Upper lobe of right lung (tissue), 1 donor: ENCODE results near the gene NME1. TPM values are rescaled to one million over a fixed set of nuclear protein-coding genes. Genes with fewer than 3 reads are reported as not detected.
"Not testable (repeated sequence)": the region's sequence is repeated elsewhere in the genome, so short reads cannot be mapped to it uniquely, and the experiment has no call there.

ENCODE experiments used
- ATAC-seq: fragments of 200-7000 bp; cut with Tn5 transposase; one replicate; pipeline ENCODE4 v1.9.1; 2020; ENCODE audit warnings: mild to moderate bottlenecking, moderate library complexity
- DNase-seq: peaks from one replicate; pipeline ENCODE4 v3.0.0-alpha.2; 2020
- H3K27ac ChIP-seq: fragments of 200-600 bp; one replicate; pipeline ENCODE4 v1.8.0; 2022
- H3K27me3 ChIP-seq: fragments of 200-600 bp; one replicate; pipeline ENCODE4 v1.8.0; 2022; ENCODE audit warnings: mild to moderate bottlenecking
- H3K36me3 ChIP-seq: fragments of 200-600 bp; one replicate; pipeline ENCODE4 v1.8.0; 2022
- H3K4me1 ChIP-seq: fragments of 200-600 bp; one replicate; pipeline ENCODE4 v1.8.0; 2022
- H3K4me3 ChIP-seq: fragments of 200-600 bp; one replicate; pipeline ENCODE4 v1.8.0; 2022; ENCODE audit warnings: mild to moderate bottlenecking
- H3K9me3 ChIP-seq: fragments of 200-600 bp; one replicate; pipeline ENCODE4 v1.8.0; 2022
- CTCF ChIP-seq: fragments of 200-600 bp; IDR thresholded peaks from one replicate; pipeline ENCODE4 v1.8.0; 2022; ENCODE audit warnings: antibody characterized with exemption
- intact Hi-C: fragments of 100-400 bp; cut with DNase I; formaldehyde crosslinking; loops from one replicate; pipeline ENCODE4 v1.11.0; 2022
- long read RNA-seq: library from polyadenylated mRNA; unstranded; transcript quantifications from one replicate; pipeline ENCODE4 v2.0.0, GENCODE V29; 2021
- total RNA-seq: library from RNA; stranded (reverse); fragmentation: NEBNext Ultra II Directional; extraction: Animal tissue kit (Norgen Biotek cat#: 25700); gene quantifications from one replicate; pipeline ENCODE4 v1.2.1, GENCODE V29; 2021
- donor health status: DM: no; HTN: yes; CAD: no; lungs with severe emphysema.

Gene NME1
- 29.4 TPM for total RNA-seq
- long read RNA-seq, transcript NME1-203 (5 exons, 940 nt): major isoform, 12 of 16 reads
- long read RNA-seq, partial matches to known transcripts: 3 of 16 reads
- long read RNA-seq, other reads (novel, unspliced or antisense): 0 of 16 reads

- peak within 1 kb of the TSS; percentile 81 for H3K4me3 ChIP-seq
- peaks cover 13% of the 10 kb centered on the region for H3K4me1 ChIP-seq
- H3K36me3 ChIP-seq: peaks cover 7% of the 10 kb centered on the region
- intact Hi-C loops: no loop called here
- H3K27ac ChIP-seq: peak within 1 kb of the TSS; percentile 87
- peak; percentile 97 for DNase-seq
- peak; percentile 99 for ATAC-seq
- no peaks in the 10 kb centered on the region for H3K27me3 ChIP-seq
- H3K9me3 ChIP-seq: no peaks in the 10 kb centered on the region
- TF ChIP-seq CTCF: peak; percentile 83
Observed at GRCh38 chr17:51153210-51154072, at the start of gene NME1. Gene NME1, plus strand, starts transcription at chr17:51153559. Its CDS starts 2,096 bp downstream, at chr17:51155655.

GRCh38 chr17:51107778-51108177 lies 45.6 kb upstream of the NME1 start:
- H3K9me3 ChIP-seq: no peaks in the 10 kb centered on the region
- H3K27ac ChIP-seq: no peak overlapping the region
- H3K36me3 ChIP-seq: no peaks in the 10 kb centered on the region
- TF ChIP-seq CTCF: no peak
- no peak for DNase-seq
- H3K4me1 ChIP-seq: peaks cover 19% of the 10 kb centered on the region
- no peaks in the 10 kb centered on the region for H3K27me3 ChIP-seq
- intact Hi-C loops: no loop called here
- H3K4me3 ChIP-seq: no peak overlapping the region
- no peak for ATAC-seq

- H3K9me3 ChIP-seq, H3K36me3 ChIP-seq, H3K27me3 ChIP-seq, intact Hi-C loops, H3K4me3 ChIP-seq: not testable (repeated sequence)
- peak; percentile 81 for DNase-seq
- peak overlapping the region; percentile 73 for H3K27ac ChIP-seq
- ATAC-seq: peak; percentile 95
- H3K4me1 ChIP-seq: peaks cover 22% of the 10 kb centered on the region
Observed at GRCh38 chr17:51112303-51113222, 40.8 kb upstream of the NME1 start.

GRCh38 chr17:51115179-51115578 lies 38.2 kb upstream of the NME1 start:
- ATAC-seq (no peak), DNase-seq (no peak)
- Histone ChIP-seq H3K4me1 (peaks cover 40% of the 10 kb centered on the region), H3K27ac (no peak overlapping the region), H3K9me3 (no peaks in the 10 kb centered on the region), H3K36me3 (no peaks in the 10 kb centered on the region), H3K27me3 (no peaks in the 10 kb centered on the region), H3K4me3 (no peak overlapping the region)
- intact Hi-C loops: no loop called here
- no peak for TF ChIP-seq CTCF

GRCh38 chr17:51118330-51119195 lies 34.8 kb upstream of the NME1 start:
- H3K4me1 ChIP-seq: peaks cover 39% of the 10 kb centered on the region
- TF ChIP-seq CTCF: no peak
- ATAC-seq: no peak
- DNase-seq: no peak
- H3K4me3 ChIP-seq: peak overlapping the region; percentile 97
- peak overlapping the region; percentile 94 for H3K27ac ChIP-seq
- H3K36me3 ChIP-seq: no peaks in the 10 kb centered on the region
- no peaks in the 10 kb centered on the region for H3K9me3 ChIP-seq
- no peaks in the 10 kb centered on the region for H3K27me3 ChIP-seq
- intact Hi-C loops: no loop called here
